ENCODE data around the gene EPHB3. TPM values are rescaled to one million over a fixed set of nuclear protein-coding genes. Genes with fewer than 3 reads are reported as not detected.

The EPHB3 gene
- 0.29 to 0.50 TPM (median 0.30 TPM) in 5 replicates for total RNA-seq (2022; extraction: Qiagen RNA extraction)

DNA sequence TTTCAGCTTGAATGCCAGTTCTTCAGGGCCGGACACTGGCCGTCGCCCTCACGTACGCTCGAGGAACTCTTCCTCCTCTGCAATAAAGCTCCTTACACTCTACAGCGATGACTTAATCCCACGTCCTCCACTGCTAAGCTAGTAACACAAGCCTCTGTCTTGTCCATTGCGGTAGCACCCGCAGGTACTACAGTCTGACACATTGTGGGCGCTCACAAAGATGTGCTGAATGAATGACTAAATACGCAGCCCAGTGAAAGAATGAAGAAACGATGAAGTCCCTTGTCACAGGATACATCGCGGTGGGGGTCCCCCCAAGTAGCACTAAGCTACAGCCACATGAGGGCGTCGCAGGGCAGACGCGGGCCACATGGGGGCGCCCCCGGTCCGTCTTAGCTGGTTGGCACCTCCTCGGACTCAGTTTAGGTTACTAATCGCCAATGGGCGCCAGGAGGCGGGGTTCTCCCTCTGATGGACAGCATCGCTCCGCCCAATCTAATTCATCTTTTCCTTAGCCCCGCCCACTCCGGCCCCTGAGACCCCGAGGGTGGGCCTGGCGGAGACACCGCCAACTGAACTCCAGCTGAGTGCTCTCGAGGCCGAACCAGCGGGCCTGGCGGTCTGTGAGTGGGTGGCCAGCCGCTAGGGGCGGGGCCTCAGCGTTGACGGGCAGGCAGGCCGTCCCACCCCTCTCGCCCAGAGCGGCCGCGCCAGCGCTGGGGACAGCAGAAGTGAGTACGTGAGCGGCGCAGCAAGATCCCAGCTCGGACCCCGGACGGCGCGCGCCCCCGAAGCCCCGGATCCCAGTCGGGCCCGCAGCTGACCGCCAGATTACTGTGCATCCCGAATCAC is at the start of gene EPHB3:
Gene EPHB3 (plus strand): TSS at position 725 of the 852 bp plus-strand sequence. CDS start 451 bp downstream, outside the sequence.

Other genes with a start within 250 kb of the EPHB3 start
- gene EIF4G1, start 247.2 kb upstream of the EPHB3 start, total RNA-seq (2022; extraction: Qiagen RNA extraction), result 247 to 263 TPM (median 260 TPM) in 5 replicates
- gene FAM131A, start 224.2 kb upstream of the EPHB3 start, total RNA-seq (2022; extraction: Qiagen RNA extraction), result 7.0 to 12.5 TPM (median 10.7 TPM) in 5 replicates
- 4.2 to 6.1 TPM (median 5.8 TPM) in 5 replicates for gene CLCN2, start 200.2 kb upstream of the EPHB3 start, total RNA-seq (2022; extraction: Qiagen RNA extraction)
- 69.1 to 84.0 TPM (median 75.7 TPM) in 5 replicates for gene POLR2H, start 200.1 kb upstream of the EPHB3 start, total RNA-seq (2022; extraction: Qiagen RNA extraction)
- gene THPO, start 183.6 kb upstream of the EPHB3 start, total RNA-seq (2022; extraction: Qiagen RNA extraction), result 0.06 to 0.07 TPM in 2 of 5 replicates, not detected in the others
- gene CHRD, start 181.7 kb upstream of the EPHB3 start, total RNA-seq (2022; extraction: Qiagen RNA extraction), result 0.13 to 0.48 TPM (median 0.16 TPM) in 5 replicates
- 27.7 to 32.0 TPM (median 30.0 TPM) in 5 replicates for gene MAGEF1, start 150.3 kb downstream of the EPHB3 start, total RNA-seq (2022; extraction: Qiagen RNA extraction)